ENCODE measurements around the gene ITM2B. TPM values are rescaled to one million over a fixed set of nuclear protein-coding genes. Genes with fewer than 3 reads are reported as not detected.

Gene ITM2B
- total RNA-seq, 1 experiment from 2014 or later: 178 TPM

GRCh38 chr13:48281556-48281955 is 48.5 kb downstream of the ITM2B start:
- Mint-ChIP-seq H3K36me3 (no peaks in the 10 kb centered on the region), H3K27ac (no peak overlapping the region), H3K4me1 (no peaks in the 10 kb centered on the region), H3K9me3 (peaks cover 6% of the 10 kb centered on the region), H3K27me3 (ENCODE audit: low read depth) (no peaks in the 10 kb centered on the region), H3K4me3 (no peak overlapping the region)
- no peak for TF ChIP-seq E2F4 (CRISPR knock-in tag; IDR thresholded peaks at IDR 0.05; ENCODE audit: borderline replicate concordance, low read depth)
- ATAC-seq (no peak), DNase-seq (ENCODE audit: low spot score) (no peak)
- CTCF ChIA-PET: no interaction called here
- POLR2A ChIA-PET: no interaction called here

- CTCF ChIA-PET: interaction anchor here (0.6 kb wide), 1 partner anchor 24 kb away, joined by 3 read pairs; no protein-coding TSS in a partner anchor
- POLR2A ChIA-PET: no interaction called here
- H3K9me3 Mint-ChIP-seq: no peaks in the 10 kb centered on the region
- no peak for TF ChIP-seq E2F5 (CRISPR knock-in tag; IDR thresholded peaks at IDR 0.05)
- no peak for TF ChIP-seq ATF2 (CRISPR knock-in tag; IDR thresholded peaks at IDR 0.05; ENCODE audit: borderline replicate concordance, low read depth)
- no peak for TF ChIP-seq ZNF232 (CRISPR knock-in tag; IDR thresholded peaks at IDR 0.05)
- no peak for TF ChIP-seq GTF2I (CRISPR knock-in tag; conservative IDR thresholded peaks at IDR 0.05)
- TF ChIP-seq AFF4 (CRISPR knock-in tag; IDR thresholded peaks at IDR 0.05; ENCODE audit: borderline replicate concordance): no peak
- TF ChIP-seq ZSCAN18 (CRISPR knock-in tag; IDR thresholded peaks at IDR 0.05): no peak
- no peak for TF ChIP-seq SP1 (CRISPR knock-in tag; conservative IDR thresholded peaks at IDR 0.05)
- TF ChIP-seq SMAD3 (CRISPR knock-in tag; IDR thresholded peaks at IDR 0.05; ENCODE audit: borderline replicate concordance): no peak
- no peak for TF ChIP-seq ZNF423 (CRISPR knock-in tag; IDR thresholded peaks at IDR 0.05)
- H3K36me3 Mint-ChIP-seq: no peaks in the 10 kb centered on the region
- ATAC-seq (no peak), DNase-seq (ENCODE audit: low spot score) (no peak)
- no peak overlapping the region for H3K27ac Mint-ChIP-seq
- 0 out of 2 replicates have a peak, but pooled peaks cover 4% of the 10 kb centered on the region for H3K4me1 Mint-ChIP-seq
- no peak overlapping the region for H3K4me3 Mint-ChIP-seq
- H3K27me3 Mint-ChIP-seq (ENCODE audit: low read depth): peaks cover 3% of the 10 kb centered on the region; the same call in 1 of the 2 replicates
Measured at GRCh38 chr13:48291730-48292129, 58.7 kb downstream of the ITM2B start.

- H3K4me1 Mint-ChIP-seq: 0 out of 2 replicates have a peak, but pooled peaks cover 4% of the 10 kb centered on the region
- H3K36me3 Mint-ChIP-seq: no peaks in the 10 kb centered on the region
- DNase-seq (ENCODE audit: low spot score): no peak
- no peak overlapping the region for H3K27ac Mint-ChIP-seq
- POLR2A ChIA-PET: no interaction called here
- no peak for ATAC-seq
- CTCF ChIA-PET: no interaction called here
- H3K9me3 Mint-ChIP-seq: no peaks in the 10 kb centered on the region
- no peak for TF ChIP-seq NFATC4 (CRISPR knock-in tag; IDR thresholded peaks at IDR 0.05)
- no peak for TF ChIP-seq CDX4 (CRISPR knock-in tag; IDR thresholded peaks at IDR 0.05; ENCODE audit: borderline replicate concordance)
- no peak for TF ChIP-seq E2F4 (CRISPR knock-in tag; IDR thresholded peaks at IDR 0.05; ENCODE audit: borderline replicate concordance, low read depth)
- no peak for TF ChIP-seq ZNF219 (CRISPR knock-in tag; IDR thresholded peaks at IDR 0.05; ENCODE audit: borderline replicate concordance)
- no peak for TF ChIP-seq MLX (CRISPR knock-in tag; IDR thresholded peaks at IDR 0.05)
- TF ChIP-seq ZNF232 (CRISPR knock-in tag; IDR thresholded peaks at IDR 0.05): no peak
- no peak overlapping the region for H3K4me3 Mint-ChIP-seq
- H3K27me3 Mint-ChIP-seq (ENCODE audit: low read depth): peaks cover 3% of the 10 kb centered on the region; the same call in 1 of the 2 replicates
Measured at GRCh38 chr13:48292650-48293049, 59.6 kb downstream of the ITM2B start.
